GM23338 (cell line): Measurements from ENCODE around the gene EEF1AKMT2.

ENCODE experiments used
- CREB1 ChIP-seq: fragments of 250-450 bp; sonication (Bioruptor Pico); IDR thresholded peaks from 2 replicates; pipeline ENCODE4 v1.5.0; 2020; ENCODE audit warnings: low read depth, mild to moderate bottlenecking, moderate library complexity
- CTCF ChIP-seq, 2 experiments: fragments of 200-600 bp in 1 of 2; sonication (generic) in 1 of 2; conservative IDR thresholded peaks; 2 replicates each; pipeline versions ENCODE4 v1.5.1 to v1.6.1; 2016 to 2017; ENCODE audit warnings: antibody characterized with exemption in 2 of 2, low read depth in 2 of 2, mild to moderate bottlenecking in 2 of 2, moderate library complexity in 1 of 2
- EZH2phosphoT487 ChIP-seq: fragments of 200-600 bp; sonication (generic); IDR thresholded peaks from one replicate; pipeline ENCODE4 v1.8.1; 2018; ENCODE audit warnings: antibody characterized with exemption; ENCODE audit not compliant: unreplicated experiment
- JUNB ChIP-seq: IDR thresholded peaks from one replicate; pipeline ENCODE4 v1.6.1; 2016; ENCODE audit warnings: antibody characterized with exemption; ENCODE audit not compliant: unreplicated experiment
- POLR2AphosphoS5 ChIP-seq: IDR thresholded peaks from 2 replicates; pipeline ENCODE4 v1.6.1; 2016; ENCODE audit warnings: antibody characterized with exemption, low read depth
- REST ChIP-seq: IDR thresholded peaks from one replicate; pipeline ENCODE4 v1.6.1; 2018; ENCODE audit warnings: antibody characterized with exemption; ENCODE audit not compliant: unreplicated experiment
- ZNF331 ChIP-seq: fragments of 250-450 bp; sonication (Bioruptor Pico); IDR thresholded peaks from 2 replicates; pipeline ENCODE4 v1.5.0; 2020; ENCODE audit warnings: low read depth, mild to moderate bottlenecking, moderate library complexity

GRCh38 chr10:124735491-124736286 is 56.0 kb downstream of the EEF1AKMT2 start:
- no peak for TF ChIP-seq CTCF (conservative IDR thresholded peaks at IDR 0.05; ENCODE audit: low read depth in 2 of 2)
- TF ChIP-seq CREB1 (CRISPR knock-in tag): no peak
- TF ChIP-seq POLR2AphosphoS5: no peak
- TF ChIP-seq REST: no peak
- TF ChIP-seq EZH2phosphoT487: no peak
- TF ChIP-seq JUNB: no peak
- TF ChIP-seq ZNF331: no peak
